ENCODE data around the gene ANOS1. TPM values are rescaled to one million over a fixed set of nuclear protein-coding genes. Genes with fewer than 3 reads are reported as not detected.

Gene ANOS1
- total RNA-seq, 1 experiment from 2014 or later, result 24.8 TPM

GRCh38 chrX:8484360-8484949 lies 247.5 kb downstream of the ANOS1 start:
- CTCF ChIA-PET, result no interaction called here
- no peak for ATAC-seq
- no peak overlapping the region for H3K4me3 Mint-ChIP-seq
- no peaks in the 10 kb centered on the region for H3K27me3 Mint-ChIP-seq (ENCODE audit: low read depth)
- POLR2A ChIA-PET, result no interaction called here
- H3K4me1 Mint-ChIP-seq, result no peaks in the 10 kb centered on the region
- H3K9me3 Mint-ChIP-seq, result no peaks in the 10 kb centered on the region
- TF ChIP-seq RORB (CRISPR knock-in tag; IDR thresholded peaks at IDR 0.05), result no peak
- H3K27ac Mint-ChIP-seq, result no peak overlapping the region
- no peak for DNase-seq (ENCODE audit: low spot score)
- H3K36me3 Mint-ChIP-seq, result no peaks in the 10 kb centered on the region

Other genes with a start within 250 kb of the ANOS1 start
- not detected in 3 replicates for gene FAM9A, start 69.2 kb upstream of the ANOS1 start, total RNA-seq (2021)